SK-N-SH (cell line): Measurements from ENCODE around the gene CAMK2D. TPM values are rescaled to one million over a fixed set of nuclear protein-coding genes. Genes with fewer than 3 reads are reported as not detected.
A peak's percentile ranks its signal among the peaks of the same experiment; 100 is the strongest.

Source experiments
- CTCF ChIA-PET: fragments of 300-600, 350-600 bp; formaldehyde crosslinking; extraction: SDS; loops from one replicate; lab custom pipeline; 2021; lab: Yijun Ruan, JAX
- POLR2A ChIA-PET: fragments of 350-600 bp; sonication (Branson Sonifier 250); formaldehyde crosslinking; extraction: SDS; loops from one replicate; lab custom pipeline; 2020; ENCODE audit warnings: antibody characterized with exemption, inconsistent platforms; lab: Yijun Ruan, JAX
- DNase-seq: peaks from one replicate; pipeline ENCODE4 v3.0.0; 2012
- H2AFZ ChIP-seq: fragments of 200-600 bp; sonication (generic); 2 replicates; pipeline ENCODE4 v1.8.1; 2016; ENCODE audit warnings: antibody characterized with exemption, mild to moderate bottlenecking, low read depth
- H3F3A ChIP-seq: fragments of 200-600 bp; sonication (generic); replicated peaks from 2 replicates; pipeline ENCODE3; 2016; ENCODE audit warnings: antibody characterized with exemption, mild to moderate bottlenecking; ENCODE audit not compliant: insufficient read depth
- H3K27ac ChIP-seq, 2 experiments: fragments of 200-500 bp in 1 of 2; fragments of 200-600 bp in 1 of 2; sonication (Bioruptor generic) in 1 of 2; sonication (generic), shearing (Covaris generic) in 1 of 2; 2 replicates each; pipeline versions ENCODE4 v1.5.1 to v1.6.1; 2014 to 2016; ENCODE audit warnings: low read depth in 2 of 2, inconsistent platforms in 1 of 2, low read length in 1 of 2, mild to moderate bottlenecking in 1 of 2, mixed read lengths in 1 of 2
- H3K27me3 ChIP-seq: fragments of 200-600 bp; sonication (generic), shearing (Covaris generic); 2 replicates; pipeline ENCODE4 v1.6.1; 2016; ENCODE audit warnings: mixed run types; ENCODE audit not compliant: insufficient read depth
- H3K36me3 ChIP-seq, 2 experiments: fragments of 200-500 bp in 1 of 2; fragments of 200-600 bp in 1 of 2; sonication (Bioruptor generic) in 1 of 2; sonication (generic) in 1 of 2; replicated peaks in 1 of 2; 2 replicates each; pipeline versions ENCODE3 to v1.5.1; 2014 to 2016; ENCODE audit warnings: low read length in 1 of 2, mild to moderate bottlenecking in 1 of 2; ENCODE audit not compliant: insufficient read depth in 2 of 2, control insufficient read depth in 1 of 2
- H3K4me1 ChIP-seq, 2 experiments: fragments of 200-500 bp in 1 of 2; fragments of 200-600 bp in 1 of 2; sonication (Bioruptor generic) in 1 of 2; sonication (generic), shearing (Covaris generic) in 1 of 2; 2 replicates each; pipeline versions ENCODE4 v1.5.1 to v1.6.1; 2014 to 2016; ENCODE audit warnings: low read depth in 1 of 2, low read length in 1 of 2, mixed run types in 1 of 2; ENCODE audit not compliant: insufficient read depth in 2 of 2, control insufficient read depth in 1 of 2
- H3K4me2 ChIP-seq: fragments of 200-600 bp; sonication (generic), shearing (Covaris generic); 2 replicates; pipeline ENCODE4 v1.6.1; 2017; ENCODE audit warnings: mixed run types
- H3K4me3 ChIP-seq, 2 experiments: fragments of 200-500 bp in 1 of 2; fragments of 200-600 bp in 1 of 2; sonication (Bioruptor generic) in 1 of 2; sonication (generic), shearing (Covaris generic) in 1 of 2; 2 replicates each; pipeline versions ENCODE4 v1.5.1 to v1.8.1; 2014 to 2016; ENCODE audit warnings: low read depth in 2 of 2, inconsistent platforms in 1 of 2, low read length in 1 of 2, mild to moderate bottlenecking in 1 of 2, mixed read lengths in 1 of 2, moderate library complexity in 1 of 2
- H3K79me2 ChIP-seq: fragments of 200-600 bp; sonication (generic); 2 replicates; pipeline ENCODE4 v1.8.1; 2017; ENCODE audit warnings: mild to moderate bottlenecking; ENCODE audit not compliant: insufficient read depth
- H3K9ac ChIP-seq: fragments of 200-600 bp; sonication (generic); 2 replicates; pipeline ENCODE4 v1.6.1; 2017; ENCODE audit warnings: mixed run types
- H3K9me2 ChIP-seq: fragments of 200-600 bp; sonication (generic); 2 replicates; pipeline ENCODE4 v1.6.1; 2017; ENCODE audit warnings: mixed run types
- H3K9me3 ChIP-seq: fragments of 200-600 bp; sonication (generic); 2 replicates; pipeline ENCODE4 v1.6.1; 2017; ENCODE audit warnings: mixed run types, mild to moderate bottlenecking, moderate library complexity
- H4K20me1 ChIP-seq: fragments of 200-600 bp; sonication (generic); 2 replicates; pipeline ENCODE4 v1.6.1; 2017; ENCODE audit warnings: mild to moderate bottlenecking, mixed run types; ENCODE audit not compliant: insufficient read depth
- CHD2 ChIP-seq: fragments of 150-350 bp; IDR thresholded peaks from 2 replicates; pipeline ENCODE4 v1.6.1; 2018; ENCODE audit warnings: low read length; ENCODE audit not compliant: partially characterized antibody
- EP300 ChIP-seq, 2 experiments: IDR thresholded peaks; 2 replicates each; pipeline versions ENCODE4 v1.4.0 to v1.6.1; 2012; ENCODE audit warnings: borderline replicate concordance in 1 of 2, low read depth in 1 of 2, low read length in 1 of 2
- EZH2phosphoT487 ChIP-seq: fragments of 200-600 bp; sonication (generic); IDR thresholded peaks from 2 replicates; pipeline ENCODE4 v1.6.1; 2017; ENCODE audit warnings: low read depth, mixed run types, mild to moderate bottlenecking, antibody characterized with exemption, moderate library complexity, borderline replicate concordance
- FOSL2 ChIP-seq: IDR thresholded peaks from 2 replicates; pipeline ENCODE4 v1.4.0; 2012; ENCODE audit warnings: low read depth, mild to moderate bottlenecking, moderate library complexity, borderline replicate concordance
- FOXM1 ChIP-seq: IDR thresholded peaks from 2 replicates; pipeline ENCODE4 v1.4.0; 2012; ENCODE audit warnings: low read depth, mild to moderate bottlenecking
- GABPA ChIP-seq: IDR thresholded peaks from 2 replicates; pipeline ENCODE4 v1.4.0; 2012; ENCODE audit warnings: low read depth, mild to moderate bottlenecking
- IRF3 ChIP-seq: fragments of 150-350 bp; IDR thresholded peaks from 2 replicates; pipeline ENCODE4 v1.6.1; 2016; ENCODE audit warnings: mild to moderate bottlenecking, low read depth, low read length
- JUND ChIP-seq: IDR thresholded peaks from 2 replicates; pipeline ENCODE4 v1.4.0; 2012
- MAX ChIP-seq: IDR thresholded peaks from 2 replicates; pipeline ENCODE4 v1.4.0; 2012; ENCODE audit warnings: low read depth
- MXI1 ChIP-seq: IDR thresholded peaks from 2 replicates; pipeline ENCODE4 v1.6.1; 2012; ENCODE audit warnings: mild to moderate bottlenecking, low read depth, low read length, improper control_type of control experiment
- NFIC ChIP-seq: IDR thresholded peaks from 2 replicates; pipeline ENCODE4 v1.4.0; 2012; ENCODE audit warnings: borderline replicate concordance
- NRF1 ChIP-seq: IDR thresholded peaks from 2 replicates; pipeline ENCODE4 v1.6.1; 2012; ENCODE audit warnings: low read depth, mild to moderate bottlenecking, low read length
- POLR2AphosphoS5 ChIP-seq: IDR thresholded peaks from 2 replicates; pipeline ENCODE4 v1.6.1; 2012; ENCODE audit warnings: low read depth, low read length
- RCOR1 ChIP-seq: fragments of 150-350 bp; IDR thresholded peaks from 2 replicates; pipeline ENCODE4 v1.6.1; 2017; ENCODE audit warnings: antibody characterized with exemption, low read length
- RFX5 ChIP-seq: IDR thresholded peaks from 2 replicates; pipeline ENCODE4 v1.6.1; 2012; ENCODE audit warnings: mild to moderate bottlenecking, improper control_type of control experiment, low read length
- RXRA ChIP-seq: IDR thresholded peaks from 2 replicates; pipeline ENCODE4 v1.4.0; 2012; ENCODE audit warnings: low read depth, mild to moderate bottlenecking, borderline replicate concordance
- TAF1 ChIP-seq: IDR thresholded peaks from 2 replicates; pipeline ENCODE4 v1.6.1; 2012; ENCODE audit warnings: low read depth, mild to moderate bottlenecking, low read length, moderate library complexity, borderline replicate concordance
- TCF12 ChIP-seq: IDR thresholded peaks from 2 replicates; pipeline ENCODE4 v1.4.0; 2012
- TEAD4 ChIP-seq: IDR thresholded peaks from 2 replicates; pipeline ENCODE4 v1.4.0; 2012; ENCODE audit warnings: mild to moderate bottlenecking, borderline replicate concordance; ENCODE audit not compliant: insufficient read depth
- USF2 ChIP-seq: fragments of 150-350 bp; IDR thresholded peaks from 2 replicates; pipeline ENCODE4 v1.6.1; 2017; ENCODE audit warnings: antibody characterized with exemption, low read length, low read depth, borderline replicate concordance
- WGBS: methylation state at CpG from one replicate; pipeline ENCODE4 v1.1.6; 2017; ENCODE audit warnings: low lambda C conversion rate; 5-methylcytosine and 5-hydroxymethylcytosine counted together
- polyA plus RNA-seq, 3 experiments: library from polyadenylated mRNA; depleted of rRNA; stranded (reverse); fragments of >200 nt; gene quantifications; 2 replicates each; pipeline ENCODE4 v1.2.3, GENCODE V29; 2012
- TF ChIP-seq, protein P1 (sequence below): IDR thresholded peaks from 2 replicates; pipeline ENCODE4; 2012

CAMK2D gene
- polyA plus RNA-seq, 1 of the 3 experiments (the other 2 are of a cell fraction): 17.0 TPM

GRCh38 chr4:113446019-113446418 lies 315.5 kb downstream of the CAMK2D start:
- DNase-seq: no peak
- CTCF ChIA-PET: interaction anchor here (1.4 kb wide), 1 partner anchor 51 kb away, joined by 3 read pairs; no protein-coding TSS in a partner anchor
- Histone ChIP-seq H3K9ac (peak overlapping the region; percentile 66), H2AFZ (no peak overlapping the region), H3F3A (peaks cover 36% of the 10 kb centered on the region), H3K36me3 (peaks cover 0 to 8% of the 10 kb centered on the region in 2 experiments), H3K9me2 (no peaks in the 10 kb centered on the region), H3K9me3 (no peaks in the 10 kb centered on the region), H3K4me1 (peaks cover 0 to 29% of the 10 kb centered on the region in 2 experiments; a peak in 3 of 4 replicates), H3K27me3 (no peaks in the 10 kb centered on the region), H3K4me2 (peak overlapping the region; percentile 59; the same call in 1 of the 2 replicates), H3K4me3 (0 out of 4 replicates have a peak overlapping the region, but pooled peaks of 1 of the 2 experiments have one; percentile 36), H3K27ac (peak overlapping the region; percentile 80 to 99), H4K20me1 (no peaks in the 10 kb centered on the region), H3K79me2 (no peaks in the 10 kb centered on the region)
- POLR2A ChIA-PET: no interaction called here
- WGBS: 77% methylated on average over 4 of the region's 4 CpGs
- TF ChIP-seq EP300 (IDR thresholded peaks at IDR 0.05; ENCODE audit: borderline replicate concordance in 1 of 2, low read depth in 1 of 2, low read length in 1 of 2) (peak in 1 of 2 experiments; percentile 57; a peak in 1 of 4 replicates), TCF12 (peak; percentile 66), IRF3 (no peak), FOXM1 (0 out of 2 replicates have a peak, but pooled peaks have one; percentile 25), POLR2AphosphoS5 (no peak; the same call in 1 of the 2 replicates), TAF1 (no peak), MAX (no peak), NFIC (no peak), FOSL2 (peak; percentile 83), JUND (peak; percentile 76)
- TF ChIP-seq, protein P1, sequence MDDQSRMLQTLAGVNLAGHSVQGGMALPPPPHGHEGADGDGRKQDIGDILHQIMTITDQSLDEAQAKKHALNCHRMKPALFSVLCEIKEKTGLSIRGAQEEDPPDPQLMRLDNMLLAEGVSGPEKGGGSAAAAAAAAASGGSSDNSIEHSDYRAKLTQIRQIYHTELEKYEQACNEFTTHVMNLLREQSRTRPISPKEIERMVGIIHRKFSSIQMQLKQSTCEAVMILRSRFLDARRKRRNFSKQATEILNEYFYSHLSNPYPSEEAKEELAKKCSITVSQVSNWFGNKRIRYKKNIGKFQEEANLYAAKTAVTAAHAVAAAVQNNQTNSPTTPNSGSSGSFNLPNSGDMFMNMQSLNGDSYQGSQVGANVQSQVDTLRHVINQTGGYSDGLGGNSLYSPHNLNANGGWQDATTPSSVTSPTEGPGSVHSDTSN: peak; percentile 80

DNA sequence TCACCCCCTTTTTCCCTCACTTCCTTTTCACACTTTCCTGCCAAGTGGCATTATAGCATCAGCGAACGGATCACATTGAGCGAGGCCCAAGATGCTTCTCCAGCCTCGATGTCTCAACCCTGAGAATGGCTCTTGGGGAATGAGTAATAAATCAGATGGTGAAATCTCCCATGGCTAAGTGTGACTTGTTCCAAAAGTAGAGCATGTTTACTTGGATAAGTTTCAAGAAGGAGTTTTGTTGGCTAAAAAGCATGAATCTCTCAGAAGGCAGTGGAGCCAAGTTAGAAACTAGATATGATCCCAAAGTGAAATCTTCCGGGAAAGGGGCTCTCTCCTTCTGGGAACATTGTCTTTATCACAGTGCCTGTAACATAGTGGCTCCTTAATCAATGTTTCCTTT lies 316.3 kb downstream of the CAMK2D start:
- Histone ChIP-seq H3F3A (peaks cover 36% of the 10 kb centered on the region), H3K9me3 (no peaks in the 10 kb centered on the region), H3K4me2 (peak overlapping the region; percentile 59), H3K4me1 (peaks cover 0 to 29% of the 10 kb centered on the region in 2 experiments; a peak in 3 of 4 replicates), H4K20me1 (no peaks in the 10 kb centered on the region), H3K36me3 (peaks cover 0 to 5% of the 10 kb centered on the region in 2 experiments), H3K27me3 (no peaks in the 10 kb centered on the region), H3K9me2 (no peaks in the 10 kb centered on the region), H3K4me3 (peak overlapping the region in 1 of 2 experiments; percentile 36; a peak in 2 of 4 replicates), H2AFZ (no peak overlapping the region), H3K79me2 (no peaks in the 10 kb centered on the region), H3K9ac (peak overlapping the region; percentile 66), H3K27ac (peak overlapping the region; percentile 80 to 99; a peak in 3 of 4 replicates)
- CTCF ChIA-PET: no interaction called here
- WGBS: 22% methylated on average over 5 of the region's 5 CpGs
- DNase-seq: no peak
- POLR2A ChIA-PET: no interaction called here
- TF ChIP-seq MXI1 (no peak), USF2 (no peak), CHD2 (no peak), MAX (peak; percentile 97), FOSL2 (peak; percentile 67; the same call in 1 of the 2 replicates), EP300 (IDR thresholded peaks at IDR 0.05; ENCODE audit: borderline replicate concordance in 1 of 2, low read depth in 1 of 2, low read length in 1 of 2) (peak in 1 of 2 experiments; percentile 78; a peak in 2 of 4 replicates), EZH2phosphoT487 (no peak), RXRA (0 out of 2 replicates have a peak, but pooled peaks have one; percentile 21), FOXM1 (no peak), NRF1 (no peak), NFIC (peak; percentile 94), RFX5 (no peak), TCF12 (peak; percentile 81), RCOR1 (no peak), GABPA (no peak), TEAD4 (0 out of 2 replicates have a peak, but pooled peaks have one; percentile 61)
